OCI-LY7 (cell line): ENCODE data around the gene KCNN3.

Experiments
- CTCF ChIP-seq: fragments of 200-600 bp; sonication (generic); conservative IDR thresholded peaks from 2 replicates; pipeline ENCODE4 v1.5.1; 2014; ENCODE audit warnings: mild to moderate bottlenecking, antibody characterized with exemption, low read length, moderate library complexity, mixed read lengths
- EZH2phosphoT487 ChIP-seq: fragments of 200-600 bp; sonication (generic); IDR thresholded peaks from 2 replicates; pipeline ENCODE4 v1.6.1; 2018; ENCODE audit warnings: low read depth, borderline replicate concordance, mild to moderate bottlenecking, mixed run types, antibody characterized with exemption, low read length, moderate library complexity, mixed read lengths

- TF ChIP-seq CTCF (no peak), EZH2phosphoT487 (no peak)
Measured at GRCh38 chr1:154866257-154867063, 3.6 kb downstream of the KCNN3 start.
